ENCODE data around the gene HAVCR1.
"Not testable (repeated sequence)": the region's sequence is repeated elsewhere in the genome, so short reads cannot be mapped to it uniquely, and the experiment has no call there.

GRCh38 chr5:157014143-157014542 lies 44.8 kb downstream of the HAVCR1 start:
- TF ChIP-seq CTCF (IDR thresholded peaks at IDR 0.05); SIN3A (IDR thresholded peaks at IDR 0.05; ENCODE audit: borderline replicate concordance, insufficient read depth, low read depth, low read length); REST (IDR thresholded peaks at IDR 0.05; ENCODE audit: insufficient read depth in 1 of 2, low read depth in 2 of 2, low read length in 1 of 2); POLR2AphosphoS5 (IDR thresholded peaks at IDR 0.05; ENCODE audit: low read depth, low read length); TCF7L2 (IDR thresholded peaks at IDR 0.05; ENCODE audit: low read depth, low read length): not testable (repeated sequence)
